ENCODE results near the gene OR6B2. TPM values are rescaled to one million over a fixed set of nuclear protein-coding genes. Genes with fewer than 3 reads are reported as not detected.
A peak's percentile ranks its signal among the peaks of the same experiment; 100 is the strongest.

The OR6B2 gene
- total RNA-seq, 2 donors from 2014 or later, result not detected

- Histone ChIP-seq H3K27me3 (replicated peaks; ENCODE audit: insufficient read depth) (no peaks in the 10 kb centered on the region), H3K4me3 (no peak overlapping the region), H3K9me3 (no peaks in the 10 kb centered on the region), H3K4me1 (ENCODE audit: control insufficient read depth in 1 of 2, low read depth in 2 of 2) (peaks cover 9 to 12% of the 10 kb centered on the region in 2 donors), H3K27ac (no peak overlapping the region), H3K36me3 (peaks cover 13% of the 10 kb centered on the region)
- no peak for DNase-seq (ENCODE audit: low spot score)
- TF ChIP-seq, protein P1, sequence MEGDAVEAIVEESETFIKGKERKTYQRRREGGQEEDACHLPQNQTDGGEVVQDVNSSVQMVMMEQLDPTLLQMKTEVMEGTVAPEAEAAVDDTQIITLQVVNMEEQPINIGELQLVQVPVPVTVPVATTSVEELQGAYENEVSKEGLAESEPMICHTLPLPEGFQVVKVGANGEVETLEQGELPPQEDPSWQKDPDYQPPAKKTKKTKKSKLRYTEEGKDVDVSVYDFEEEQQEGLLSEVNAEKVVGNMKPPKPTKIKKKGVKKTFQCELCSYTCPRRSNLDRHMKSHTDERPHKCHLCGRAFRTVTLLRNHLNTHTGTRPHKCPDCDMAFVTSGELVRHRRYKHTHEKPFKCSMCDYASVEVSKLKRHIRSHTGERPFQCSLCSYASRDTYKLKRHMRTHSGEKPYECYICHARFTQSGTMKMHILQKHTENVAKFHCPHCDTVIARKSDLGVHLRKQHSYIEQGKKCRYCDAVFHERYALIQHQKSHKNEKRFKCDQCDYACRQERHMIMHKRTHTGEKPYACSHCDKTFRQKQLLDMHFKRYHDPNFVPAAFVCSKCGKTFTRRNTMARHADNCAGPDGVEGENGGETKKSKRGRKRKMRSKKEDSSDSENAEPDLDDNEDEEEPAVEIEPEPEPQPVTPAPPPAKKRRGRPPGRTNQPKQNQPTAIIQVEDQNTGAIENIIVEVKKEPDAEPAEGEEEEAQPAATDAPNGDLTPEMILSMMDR (IDR thresholded peaks at IDR 0.05), result no peak
- no peak for ATAC-seq (ENCODE audit: insufficient number of reproducible peaks, low FRiP score, low read depth)
Observed at GRCh38 chr2:240023792-240024191, 6.4 kb downstream of the OR6B2 start.

DNA sequence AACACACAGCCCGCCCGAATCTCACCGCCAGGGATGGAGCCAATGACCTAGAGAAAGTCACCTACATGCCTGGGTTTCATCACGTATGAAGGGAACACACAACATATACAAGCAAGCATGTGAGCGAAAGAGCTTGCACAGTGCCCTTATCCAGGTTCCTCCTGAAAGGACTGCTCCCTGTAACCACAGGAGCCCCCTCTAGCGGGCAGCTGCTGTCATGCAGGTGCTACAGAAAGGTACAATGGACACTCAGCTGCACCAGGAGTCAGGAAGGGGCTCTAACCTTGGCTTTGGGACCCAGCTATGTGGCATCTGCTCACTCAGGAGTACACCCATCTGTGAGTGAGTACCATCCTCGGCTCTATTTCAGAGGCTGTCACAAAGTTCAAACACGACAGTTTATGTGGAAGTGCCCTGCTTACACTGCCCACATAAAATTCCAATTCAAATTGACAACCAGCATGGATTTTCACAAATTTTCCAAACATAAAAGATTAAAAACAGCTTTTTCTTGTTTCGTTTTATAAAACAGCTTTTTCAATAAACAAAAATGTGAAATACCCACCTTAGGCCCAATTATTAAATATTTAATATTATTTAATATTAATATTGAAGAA, 8.6 kb downstream of the OR6B2 start:
- Histone ChIP-seq H3K9me3 (no peaks in the 10 kb centered on the region), H3K4me1 (ENCODE audit: control insufficient read depth in 1 of 2, low read depth in 2 of 2) (peaks cover 9 to 12% of the 10 kb centered on the region in 2 donors), H3K4me3 (no peak overlapping the region), H3K36me3 (peaks cover 33% of the 10 kb centered on the region), H3K27ac (no peak overlapping the region), H3K27me3 (replicated peaks; ENCODE audit: insufficient read depth) (no peaks in the 10 kb centered on the region)
- TF ChIP-seq, protein P1 (IDR thresholded peaks at IDR 0.05), result peak; percentile 57
- ATAC-seq (ENCODE audit: insufficient number of reproducible peaks, low FRiP score, low read depth) (no peak), DNase-seq (ENCODE audit: low spot score) (no peak)

DNA sequence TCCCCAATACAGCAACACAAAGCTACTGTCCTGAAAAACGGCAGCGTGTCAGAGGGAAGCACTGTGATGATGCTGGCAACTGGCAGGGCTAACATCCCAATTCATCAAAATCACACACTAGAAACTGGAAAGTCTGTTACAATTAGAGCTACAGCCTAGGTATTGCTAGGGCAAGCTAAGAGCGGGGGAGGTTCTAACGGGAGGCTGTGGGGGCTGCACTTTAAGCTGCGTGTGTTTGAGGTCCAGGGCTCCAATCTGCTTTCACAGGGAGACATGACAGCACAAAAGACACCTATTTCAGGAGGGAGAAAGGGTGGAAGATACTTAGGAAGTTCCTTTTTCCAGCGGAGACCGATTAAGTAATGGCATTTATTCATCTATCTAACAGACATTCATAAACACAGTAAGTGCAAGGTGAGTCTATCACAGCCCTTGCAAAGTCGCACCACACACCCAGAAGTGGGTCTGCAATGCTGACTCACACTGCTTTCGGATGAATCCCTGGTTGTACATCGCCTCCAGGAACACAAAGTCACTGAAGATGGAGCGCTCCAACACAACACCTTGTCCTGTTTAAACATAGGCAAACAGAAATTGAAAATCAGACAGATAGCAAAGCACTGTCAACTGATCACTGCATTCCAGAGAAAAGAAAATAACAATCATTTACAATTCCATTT, 12.0 kb downstream of the OR6B2 start:
- H3K27ac ChIP-seq, result no peak overlapping the region
- no peaks in the 10 kb centered on the region for H3K9me3 ChIP-seq
- H3K36me3 ChIP-seq, result peaks cover 57% of the 10 kb centered on the region
- no peaks in the 10 kb centered on the region for H3K4me1 ChIP-seq (ENCODE audit: control insufficient read depth in 1 of 2, low read depth in 2 of 2)
- TF ChIP-seq, protein P1 (IDR thresholded peaks at IDR 0.05), result no peak
- DNase-seq (ENCODE audit: low spot score) (no peak), ATAC-seq (ENCODE audit: insufficient number of reproducible peaks, low FRiP score, low read depth) (no peak)
- no peaks in the 10 kb centered on the region for H3K27me3 ChIP-seq (replicated peaks; ENCODE audit: insufficient read depth)
- H3K4me3 ChIP-seq, result no peak overlapping the region

DNA sequence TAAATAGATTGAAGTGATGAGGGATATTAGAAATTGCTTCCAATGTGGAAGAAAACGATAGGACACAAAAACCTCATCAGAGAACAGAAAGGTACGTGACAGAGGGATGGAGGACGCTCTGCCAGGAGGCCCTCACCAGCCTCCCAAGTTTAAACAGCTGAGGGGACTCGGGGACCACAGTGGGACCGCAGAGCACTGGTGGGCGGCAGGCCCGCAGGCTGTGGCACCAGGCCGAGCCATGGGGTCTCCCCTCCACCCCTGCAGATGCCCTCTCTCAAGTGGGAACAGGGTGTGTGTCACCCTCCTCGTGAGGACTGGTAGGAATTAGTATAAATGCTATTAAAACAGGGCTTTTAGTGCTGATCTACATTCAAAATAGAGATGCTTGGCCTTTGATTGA, 15.9 kb downstream of the OR6B2 start:
- no peaks in the 10 kb centered on the region for H3K9me3 ChIP-seq
- TF ChIP-seq, protein P1 (IDR thresholded peaks at IDR 0.05), result no peak
- H3K4me3 ChIP-seq, result no peak overlapping the region
- DNase-seq (ENCODE audit: low spot score) (no peak), ATAC-seq (ENCODE audit: insufficient number of reproducible peaks, low FRiP score, low read depth) (no peak)
- peaks cover 65% of the 10 kb centered on the region for H3K36me3 ChIP-seq
- H3K4me1 ChIP-seq (ENCODE audit: control insufficient read depth in 1 of 2, low read depth in 2 of 2), result no peaks in the 10 kb centered on the region
- no peaks in the 10 kb centered on the region for H3K27me3 ChIP-seq (replicated peaks; ENCODE audit: insufficient read depth)
- H3K27ac ChIP-seq, result no peak overlapping the region

- H3K27ac ChIP-seq, result no peak overlapping the region
- H3K4me3 ChIP-seq, result no peak overlapping the region
- ATAC-seq (ENCODE audit: insufficient number of reproducible peaks, low FRiP score, low read depth), result no peak
- no peaks in the 10 kb centered on the region for H3K9me3 ChIP-seq
- no peaks in the 10 kb centered on the region for H3K27me3 ChIP-seq (replicated peaks; ENCODE audit: insufficient read depth)
- TF ChIP-seq, protein P1 (IDR thresholded peaks at IDR 0.05), result no peak
- H3K36me3 ChIP-seq, result peaks cover 65% of the 10 kb centered on the region
- DNase-seq (ENCODE audit: low spot score), result no peak
- no peaks in the 10 kb centered on the region for H3K4me1 ChIP-seq (ENCODE audit: control insufficient read depth in 1 of 2, low read depth in 2 of 2)
Observed at GRCh38 chr2:240013343-240013742, 16.9 kb downstream of the OR6B2 start.
